ENCODE results near the gene HMX1. TPM values are rescaled to one million over a fixed set of nuclear protein-coding genes. Genes with fewer than 3 reads are reported as not detected.

Gene HMX1
- total RNA-seq, 1 donor from 2014 or later, result not detected

DNA sequence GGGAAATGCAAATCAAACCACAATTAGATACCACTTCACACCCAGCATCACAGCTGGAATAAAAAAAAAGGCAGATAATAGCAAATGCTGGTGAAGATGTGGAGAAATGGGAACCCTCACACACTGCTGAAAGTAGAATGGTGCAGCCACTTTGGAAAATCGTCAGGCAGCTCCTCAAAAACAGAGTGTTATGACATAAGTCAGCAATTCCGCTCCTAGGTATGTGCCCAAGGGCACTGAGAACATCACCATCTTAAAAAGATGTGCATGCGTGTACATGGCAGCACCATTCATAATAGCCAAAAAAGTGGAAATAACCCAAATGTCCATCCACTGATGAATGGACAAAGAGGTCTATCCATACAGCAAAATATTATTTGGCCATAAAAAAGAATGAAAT is 28.0 kb downstream of the HMX1 start:
- no peak for TF ChIP-seq CTCF (conservative IDR thresholded peaks at IDR 0.05; ENCODE audit: low read depth, low read length)
- no peak overlapping the region for H3K4me3 ChIP-seq (ENCODE audit: low read depth, low read length)
- DNase-seq (ENCODE audit: low read depth), result no peak

GRCh38 chr4:8842614-8843013 is 29.0 kb downstream of the HMX1 start:
- no peak for DNase-seq (ENCODE audit: low read depth)
- no peak for TF ChIP-seq CTCF (conservative IDR thresholded peaks at IDR 0.05; ENCODE audit: low read depth, low read length)
- H3K4me3 ChIP-seq (ENCODE audit: low read depth, low read length), result no peak overlapping the region

DNA sequence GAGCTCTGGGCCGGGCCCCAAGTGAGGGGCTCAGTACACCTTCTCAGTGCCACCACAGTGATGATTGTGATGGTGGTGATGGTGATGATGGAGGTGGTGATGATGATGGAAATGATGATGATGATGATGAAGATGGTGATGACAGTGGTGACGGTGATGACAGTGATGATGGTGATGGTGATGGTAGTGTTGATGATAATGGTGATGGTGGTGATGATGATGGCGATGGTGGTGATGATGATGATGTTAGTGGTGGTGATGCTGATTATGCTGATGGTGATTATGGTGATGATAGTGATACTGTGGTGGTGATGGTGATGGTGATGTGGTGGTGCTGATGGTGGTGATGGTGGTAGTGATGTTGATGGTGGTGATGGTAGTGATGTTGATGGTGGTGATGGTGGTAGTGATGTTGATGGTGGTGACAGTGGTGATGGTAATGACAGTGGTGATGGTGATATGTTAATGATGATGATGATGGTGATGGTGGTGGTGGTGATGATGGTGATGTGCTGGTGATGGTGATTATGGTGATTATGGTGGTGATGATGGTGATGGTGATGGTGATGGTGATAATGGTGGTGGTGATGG is 29.9 kb downstream of the HMX1 start:
- no peak for DNase-seq (ENCODE audit: low read depth)
- H3K4me3 ChIP-seq (ENCODE audit: low read depth, low read length), result no peak overlapping the region
- TF ChIP-seq CTCF (conservative IDR thresholded peaks at IDR 0.05; ENCODE audit: low read depth, low read length), result no peak

- DNase-seq (ENCODE audit: low read depth), result no peak
- H3K4me3 ChIP-seq (ENCODE audit: low read depth, low read length), result no peak overlapping the region
- TF ChIP-seq CTCF (conservative IDR thresholded peaks at IDR 0.05; ENCODE audit: low read depth, low read length), result no peak
Measured at GRCh38 chr4:8840816-8841455, 30.7 kb downstream of the HMX1 start.

GRCh38 chr4:8840006-8840793 is 31.4 kb downstream of the HMX1 start:
- no peak overlapping the region for H3K4me3 ChIP-seq (ENCODE audit: low read depth, low read length)
- no peak for DNase-seq (ENCODE audit: low read depth)
- no peak for TF ChIP-seq CTCF (conservative IDR thresholded peaks at IDR 0.05; ENCODE audit: low read depth, low read length)

- no peak for DNase-seq (ENCODE audit: low read depth)
- no peak overlapping the region for H3K4me3 ChIP-seq (ENCODE audit: low read depth, low read length)
- TF ChIP-seq CTCF (conservative IDR thresholded peaks at IDR 0.05; ENCODE audit: low read depth, low read length), result no peak
Measured at GRCh38 chr4:8838961-8839431, 32.6 kb downstream of the HMX1 start.

Measured in epithelial cell of proximal tubule (primary cell).